ENCODE measurements around the gene BAIAP2.

DNA sequence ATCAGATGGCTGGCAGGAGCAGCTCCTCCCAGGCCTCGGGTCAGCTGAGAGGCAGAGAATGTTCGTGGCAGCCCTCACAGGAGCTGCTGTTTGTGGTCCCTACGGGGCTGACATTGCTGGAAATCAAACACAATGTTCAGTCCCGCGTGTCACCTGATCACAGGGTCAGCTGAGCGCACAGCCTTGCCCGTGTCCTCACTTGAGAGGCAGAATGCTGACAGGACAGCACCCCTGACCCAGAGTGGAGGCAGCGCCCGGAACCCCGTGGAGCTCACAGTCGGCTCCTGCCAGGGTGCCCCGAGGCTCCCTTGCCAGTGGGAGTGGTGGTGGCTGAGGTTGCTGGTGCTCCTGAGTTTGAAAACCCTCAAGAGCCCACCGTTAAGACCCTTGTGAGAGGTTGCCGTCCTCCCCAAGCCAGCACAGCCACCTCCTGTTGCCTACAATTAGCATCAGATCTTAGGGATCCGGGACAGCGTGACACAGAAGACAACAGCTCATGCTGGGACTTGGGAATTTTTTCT is 47.0 kb upstream of the BAIAP2 start:
- no peak for TF ChIP-seq EP300 (IDR thresholded peaks at IDR 0.05; ENCODE audit: borderline replicate concordance)
- TF ChIP-seq YY1 (IDR thresholded peaks at IDR 0.05; ENCODE audit: low read depth): no peak
- TF ChIP-seq TCF12 (IDR thresholded peaks at IDR 0.05; ENCODE audit: low read depth): no peak
- no peak for TF ChIP-seq RAD21 (IDR thresholded peaks at IDR 0.05; ENCODE audit: low read depth)
- no peak for TF ChIP-seq NFIC (IDR thresholded peaks at IDR 0.05)
- TF ChIP-seq CREB1 (IDR thresholded peaks at IDR 0.05; ENCODE audit: low read depth): no peak
- TF ChIP-seq TEAD4 (IDR thresholded peaks at IDR 0.05): no peak
- no peak for TF ChIP-seq EGR1 (IDR thresholded peaks at IDR 0.05)
- TF ChIP-seq, protein P1, sequence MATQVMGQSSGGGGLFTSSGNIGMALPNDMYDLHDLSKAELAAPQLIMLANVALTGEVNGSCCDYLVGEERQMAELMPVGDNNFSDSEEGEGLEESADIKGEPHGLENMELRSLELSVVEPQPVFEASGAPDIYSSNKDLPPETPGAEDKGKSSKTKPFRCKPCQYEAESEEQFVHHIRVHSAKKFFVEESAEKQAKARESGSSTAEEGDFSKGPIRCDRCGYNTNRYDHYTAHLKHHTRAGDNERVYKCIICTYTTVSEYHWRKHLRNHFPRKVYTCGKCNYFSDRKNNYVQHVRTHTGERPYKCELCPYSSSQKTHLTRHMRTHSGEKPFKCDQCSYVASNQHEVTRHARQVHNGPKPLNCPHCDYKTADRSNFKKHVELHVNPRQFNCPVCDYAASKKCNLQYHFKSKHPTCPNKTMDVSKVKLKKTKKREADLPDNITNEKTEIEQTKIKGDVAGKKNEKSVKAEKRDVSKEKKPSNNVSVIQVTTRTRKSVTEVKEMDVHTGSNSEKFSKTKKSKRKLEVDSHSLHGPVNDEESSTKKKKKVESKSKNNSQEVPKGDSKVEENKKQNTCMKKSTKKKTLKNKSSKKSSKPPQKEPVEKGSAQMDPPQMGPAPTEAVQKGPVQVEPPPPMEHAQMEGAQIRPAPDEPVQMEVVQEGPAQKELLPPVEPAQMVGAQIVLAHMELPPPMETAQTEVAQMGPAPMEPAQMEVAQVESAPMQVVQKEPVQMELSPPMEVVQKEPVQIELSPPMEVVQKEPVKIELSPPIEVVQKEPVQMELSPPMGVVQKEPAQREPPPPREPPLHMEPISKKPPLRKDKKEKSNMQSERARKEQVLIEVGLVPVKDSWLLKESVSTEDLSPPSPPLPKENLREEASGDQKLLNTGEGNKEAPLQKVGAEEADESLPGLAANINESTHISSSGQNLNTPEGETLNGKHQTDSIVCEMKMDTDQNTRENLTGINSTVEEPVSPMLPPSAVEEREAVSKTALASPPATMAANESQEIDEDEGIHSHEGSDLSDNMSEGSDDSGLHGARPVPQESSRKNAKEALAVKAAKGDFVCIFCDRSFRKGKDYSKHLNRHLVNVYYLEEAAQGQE (IDR thresholded peaks at IDR 0.05; ENCODE audit: low read depth): no peak
- TF ChIP-seq FOXM1 (IDR thresholded peaks at IDR 0.05; ENCODE audit: borderline replicate concordance, low read depth): no peak
- no peak for TF ChIP-seq CEBPB (IDR thresholded peaks at IDR 0.05)
- no peak for TF ChIP-seq TAF1 (IDR thresholded peaks at IDR 0.05; ENCODE audit: low read depth)
- TF ChIP-seq ZBTB7A (IDR thresholded peaks at IDR 0.05; ENCODE audit: low read depth): no peak

All from Ishikawa (cell line).